Loucy (cell line): ENCODE data around the gene ZFYVE26.

Experiments
- H2AFZ ChIP-seq: fragments of 200-600 bp; sonication (generic); 2 replicates; pipeline ENCODE4 v1.6.0; 2016; ENCODE audit warnings: antibody characterized with exemption, mild to moderate bottlenecking, low read length, moderate library complexity
- H3F3A ChIP-seq: fragments of 200-600 bp; 2 replicates; pipeline ENCODE4 v1.6.0; 2016; ENCODE audit warnings: antibody characterized with exemption, low read depth, mild to moderate bottlenecking
- H3K27me3 ChIP-seq: fragments of 200-600 bp; sonication (generic); 2 replicates; pipeline ENCODE4 v1.6.1; 2014; ENCODE audit warnings: low read length, mild to moderate bottlenecking; ENCODE audit not compliant: insufficient read depth, poor library complexity, severe bottlenecking
- H3K36me3 ChIP-seq: fragments of 200-600 bp; sonication (generic); 2 replicates; pipeline ENCODE4 v1.6.1; 2016; ENCODE audit warnings: low read length; ENCODE audit not compliant: insufficient read depth
- H3K4me1 ChIP-seq: fragments of 200-600 bp; sonication (generic); 2 replicates; pipeline ENCODE4 v1.5.1; 2014; ENCODE audit warnings: low read length, mild to moderate bottlenecking; ENCODE audit not compliant: insufficient read depth, poor library complexity, severe bottlenecking
- H3K4me2 ChIP-seq: fragments of 200-600 bp; sonication (generic); 2 replicates; pipeline ENCODE4 v1.6.0; 2014; ENCODE audit warnings: antibody characterized with exemption, low read length, low read depth, mild to moderate bottlenecking; ENCODE audit not compliant: poor library complexity, severe bottlenecking
- H3K4me3 ChIP-seq: fragments of 200-600 bp; sonication (generic); 2 replicates; pipeline ENCODE4 v1.5.1; 2014; ENCODE audit warnings: low read length, mild to moderate bottlenecking, mixed read lengths; ENCODE audit not compliant: poor library complexity, severe bottlenecking
- H3K79me2 ChIP-seq: fragments of 200-600 bp; sonication (generic); 2 replicates; pipeline ENCODE4 v1.6.1; 2014; ENCODE audit warnings: low read length; ENCODE audit not compliant: insufficient read depth
- H3K9ac ChIP-seq: fragments of 200-600 bp; sonication (generic); 2 replicates; pipeline ENCODE4 v1.6.0; 2014; ENCODE audit warnings: mild to moderate bottlenecking, low read depth, low read length, moderate library complexity; ENCODE audit not compliant: poor library complexity, severe bottlenecking
- H3K9me2 ChIP-seq: fragments of 200-600 bp; sonication (generic); replicated peaks from 2 replicates; pipeline ENCODE4 v1.6.1; 2016; ENCODE audit warnings: low read depth, low read length, mixed read lengths
- H3K9me3 ChIP-seq: fragments of 200-600 bp; sonication (generic); 2 replicates; pipeline ENCODE4 v1.6.1; 2014; ENCODE audit warnings: mild to moderate bottlenecking, antibody characterized with exemption, low read length, low read depth; ENCODE audit not compliant: insufficient read depth
- H4K20me1 ChIP-seq: fragments of 200-600 bp; sonication (generic); 2 replicates; pipeline ENCODE4 v1.6.0; 2014; ENCODE audit warnings: antibody characterized with exemption, low read length, mild to moderate bottlenecking; ENCODE audit not compliant: insufficient read depth, poor library complexity, severe bottlenecking
- EZH2phosphoT487 ChIP-seq: fragments of 200-600 bp; IDR thresholded peaks from 2 replicates; pipeline ENCODE4 v1.6.1; 2018; ENCODE audit warnings: antibody characterized with exemption, mild to moderate bottlenecking, moderate library complexity, borderline replicate concordance
- TF ChIP-seq, protein P1 (sequence below): fragments of 200-600 bp; sonication (generic); conservative IDR thresholded peaks from 2 replicates; pipeline ENCODE4 v1.5.1; 2014; ENCODE audit warnings: mild to moderate bottlenecking, antibody characterized with exemption, low read length

ZFYVE26 gene

DNA sequence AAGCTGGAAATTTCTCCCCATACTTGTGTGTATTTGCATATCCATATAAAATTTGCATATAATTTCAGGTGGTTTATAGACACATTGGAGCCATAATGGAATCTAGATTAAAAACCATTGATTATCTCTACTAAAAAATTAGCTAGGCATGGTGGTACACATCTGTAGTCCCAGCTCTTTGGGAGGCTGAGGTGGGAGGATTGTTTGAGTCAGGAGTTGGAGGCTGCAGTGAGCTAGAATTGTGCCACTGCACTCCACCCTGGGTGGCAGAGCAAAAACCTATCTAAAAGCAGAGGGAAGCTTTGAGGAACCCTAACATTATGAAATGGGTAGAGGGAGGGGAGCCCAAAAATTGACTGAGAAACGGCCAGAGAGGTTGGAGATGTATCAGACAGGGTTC lies 118.2 kb downstream of the ZFYVE26 start:
- Histone ChIP-seq H3K4me3 (no peak overlapping the region), H4K20me1 (peaks cover 11% of the 10 kb centered on the region), H3K27me3 (no peaks in the 10 kb centered on the region), H3K4me2 (no peak overlapping the region), H3K79me2 (peaks cover 24% of the 10 kb centered on the region), H2AFZ (no peak overlapping the region), H3K4me1 (peaks cover 8% of the 10 kb centered on the region), H3K9ac (no peak overlapping the region), H3K9me2 (no peaks in the 10 kb centered on the region), H3K36me3 (no peaks in the 10 kb centered on the region), H3F3A (no peaks in the 10 kb centered on the region), H3K9me3 (no peaks in the 10 kb centered on the region)
- TF ChIP-seq EZH2phosphoT487 = no peak
- TF ChIP-seq, protein P1, sequence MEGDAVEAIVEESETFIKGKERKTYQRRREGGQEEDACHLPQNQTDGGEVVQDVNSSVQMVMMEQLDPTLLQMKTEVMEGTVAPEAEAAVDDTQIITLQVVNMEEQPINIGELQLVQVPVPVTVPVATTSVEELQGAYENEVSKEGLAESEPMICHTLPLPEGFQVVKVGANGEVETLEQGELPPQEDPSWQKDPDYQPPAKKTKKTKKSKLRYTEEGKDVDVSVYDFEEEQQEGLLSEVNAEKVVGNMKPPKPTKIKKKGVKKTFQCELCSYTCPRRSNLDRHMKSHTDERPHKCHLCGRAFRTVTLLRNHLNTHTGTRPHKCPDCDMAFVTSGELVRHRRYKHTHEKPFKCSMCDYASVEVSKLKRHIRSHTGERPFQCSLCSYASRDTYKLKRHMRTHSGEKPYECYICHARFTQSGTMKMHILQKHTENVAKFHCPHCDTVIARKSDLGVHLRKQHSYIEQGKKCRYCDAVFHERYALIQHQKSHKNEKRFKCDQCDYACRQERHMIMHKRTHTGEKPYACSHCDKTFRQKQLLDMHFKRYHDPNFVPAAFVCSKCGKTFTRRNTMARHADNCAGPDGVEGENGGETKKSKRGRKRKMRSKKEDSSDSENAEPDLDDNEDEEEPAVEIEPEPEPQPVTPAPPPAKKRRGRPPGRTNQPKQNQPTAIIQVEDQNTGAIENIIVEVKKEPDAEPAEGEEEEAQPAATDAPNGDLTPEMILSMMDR = no peak

DNA sequence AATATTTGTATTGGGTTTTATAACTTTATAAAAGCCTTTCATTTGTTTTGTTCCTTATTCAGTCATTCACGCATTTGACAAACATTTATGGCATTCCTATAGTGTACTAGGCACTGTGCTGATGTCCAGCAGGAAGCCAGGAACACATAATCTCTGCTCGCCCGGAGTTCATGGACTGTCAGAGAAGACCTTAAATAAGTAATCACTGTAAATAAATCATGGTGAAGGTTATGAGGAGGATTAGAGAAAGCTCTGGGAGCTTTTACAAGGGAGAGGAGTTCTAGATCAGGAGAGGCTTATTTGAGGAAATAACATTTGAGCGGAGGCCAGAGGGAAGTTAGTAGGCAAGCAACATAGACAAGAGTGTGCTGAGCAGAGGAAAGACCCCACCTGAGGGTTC lies 119.4 kb downstream of the ZFYVE26 start:
- peaks cover 36% of the 10 kb centered on the region for H3K79me2 ChIP-seq
- no peaks in the 10 kb centered on the region for H3K9me3 ChIP-seq
- H3F3A ChIP-seq = no peaks in the 10 kb centered on the region
- no peak overlapping the region for H3K9ac ChIP-seq
- H3K9me2 ChIP-seq = no peaks in the 10 kb centered on the region
- no peak for TF ChIP-seq EZH2phosphoT487
- TF ChIP-seq, protein P1 = no peak
- peaks cover 23% of the 10 kb centered on the region for H4K20me1 ChIP-seq
- H3K36me3 ChIP-seq = peaks cover 6% of the 10 kb centered on the region; the same call in 1 of the 2 replicates
- no peak overlapping the region for H3K4me2 ChIP-seq
- H3K4me1 ChIP-seq = peaks cover 20% of the 10 kb centered on the region
- no peaks in the 10 kb centered on the region for H3K27me3 ChIP-seq
- H2AFZ ChIP-seq = no peak overlapping the region
- H3K4me3 ChIP-seq = no peak overlapping the region
